HepG2 (cell line): Measurements from ENCODE around the gene THSD1. TPM values are rescaled to one million over a fixed set of nuclear protein-coding genes. Genes with fewer than 3 reads are reported as not detected.
"Not testable (repeated sequence)": the region's sequence is repeated elsewhere in the genome, so short reads cannot be mapped to it uniquely, and the experiment has no call there.

Experiments
- ATAC-seq: fragments of 200-7000 bp; cut with Tn5 transposase; 3 replicates; pipeline ENCODE4 v1.9.1; 2020; ENCODE audit warnings: mild to moderate bottlenecking, moderate library complexity
- BruUV-seq: library from RNA; stranded (reverse); fragments of 400-500 nt; replicated peaks from 2 replicates; lab custom pipeline; 2021; lab: Mats Ljungman, UMichigan
- CTCF ChIA-PET: fragments of 300-600 bp; formaldehyde crosslinking; extraction: SDS; loops from one replicate; lab custom pipeline; 2021; ENCODE audit warnings: low total read pairs, inconsistent platforms, low intra/inter-chr PET ratio; lab: Yijun Ruan, JAX
- POLR2A ChIA-PET: fragments of 350-600 bp; sonication (Branson Sonifier 250); formaldehyde crosslinking; loops from one replicate; lab custom pipeline; 2020; ENCODE audit warnings: antibody characterized with exemption, inconsistent platforms; lab: Yijun Ruan, JAX
- DNase-seq: peaks from one replicate; pipeline ENCODE4 v3.0.0-alpha.2; 2015; ENCODE audit warnings: low spot score
- FAIRE-seq: peaks from 3 replicates; lab custom pipeline; 2011; peaks lifted over from hg19 to GRCh38; lab: Jason Lieb, UNC
- H2AFZ ChIP-seq: one replicate; pipeline ENCODE4 v1.6.1; 2011; ENCODE audit warnings: low read length, inconsistent platforms
- H3K27ac ChIP-seq: fragments of 300-600 bp; 3 replicates; pipeline ENCODE4 v1.8.0; 2011; ENCODE audit warnings: mixed run types, mild to moderate bottlenecking, mixed read lengths, low read length, inconsistent platforms; ENCODE audit not compliant: insufficient read depth; ENCODE audit errors: extremely low read length
- H3K27me3 ChIP-seq, 2 experiments: fragments of 200-600 bp in 1 of 2; 2 replicates in 1 of 2; 3 replicates in 1 of 2; pipeline versions ENCODE4 v1.6.0 to v1.8.0; 2011; ENCODE audit warnings: low read length in 2 of 2, mild to moderate bottlenecking in 2 of 2, moderate library complexity in 2 of 2, inconsistent platforms in 1 of 2; ENCODE audit not compliant: insufficient read depth in 2 of 2, control insufficient read depth in 1 of 2
- H3K36me3 ChIP-seq, 2 experiments: fragments of 200-600 bp in 1 of 2; replicated peaks in 1 of 2; 2 replicates in 1 of 2; 3 replicates in 1 of 2; pipeline versions ENCODE4 v1.5.1 to v1.8.0; 2011; ENCODE audit warnings: low read length in 2 of 2, inconsistent platforms in 1 of 2; ENCODE audit not compliant: insufficient read depth in 2 of 2, control insufficient read depth in 1 of 2
- H3K4me1 ChIP-seq: 2 replicates; pipeline ENCODE4 v1.5.1; 2012; ENCODE audit warnings: low read length, inconsistent platforms; ENCODE audit not compliant: insufficient read depth
- H3K4me2 ChIP-seq: 2 replicates; pipeline ENCODE4 v1.6.0; 2011; ENCODE audit warnings: low read depth, low read length, inconsistent platforms
- H3K4me3 ChIP-seq, 3 experiments: fragments of 200-600 bp in 1 of 3; sonication (generic), shearing (Covaris generic) in 1 of 3; replicated peaks in 1 of 3; 2 replicates each; pipeline ENCODE4 v1.5.1; 2011 to 2016; ENCODE audit warnings: low read length in 3 of 3, inconsistent platforms in 2 of 3, low read depth in 2 of 3, mild to moderate bottlenecking in 2 of 3, control low read depth in 1 of 3, mixed read lengths in 1 of 3; ENCODE audit not compliant: insufficient read depth in 1 of 3
- H3K79me2 ChIP-seq: one replicate; pipeline ENCODE4 v1.6.1; 2011; ENCODE audit warnings: low read length, inconsistent platforms; ENCODE audit not compliant: insufficient read depth
- H3K9ac ChIP-seq: 2 replicates; pipeline ENCODE4 v1.6.0; 2011; ENCODE audit warnings: mild to moderate bottlenecking, low read depth, low read length, inconsistent platforms; ENCODE audit not compliant: insufficient read depth
- H3K9me3 ChIP-seq: 2 replicates; pipeline ENCODE4 v1.5.1; 2012; ENCODE audit warnings: mild to moderate bottlenecking, low read length
- H4K20me1 ChIP-seq: 2 replicates; pipeline ENCODE4 v1.6.0; 2011; ENCODE audit warnings: inconsistent platforms, mild to moderate bottlenecking, low read length, moderate library complexity; ENCODE audit not compliant: insufficient read depth
- ARID5B ChIP-seq: IDR thresholded peaks from 2 replicates; pipeline ENCODE4 v1.4.0; 2020; ENCODE audit warnings: mild to moderate bottlenecking, missing genetic modification reagents
- TCF7 ChIP-seq: sonication (generic); IDR thresholded peaks from 2 replicates; pipeline ENCODE4 v1.6.1; 2016; ENCODE audit warnings: antibody characterized with exemption, low read depth
- ZGPAT ChIP-seq: IDR thresholded peaks from 2 replicates; pipeline ENCODE4 v1.6.1; 2016; ENCODE audit warnings: mild to moderate bottlenecking
- WGBS: methylation state at CpG from one replicate; pipeline ENCODE4 v1.1.6; 2017; ENCODE audit warnings: low lambda C conversion rate; 5-methylcytosine and 5-hydroxymethylcytosine counted together
- in situ Hi-C: cut with HindIII; loops from 2 replicates; pipeline ENCODE4 v1.10.0; 2017; ENCODE audit warnings: low pct_unique_long_range_greater_than_20kb; ENCODE audit not compliant: extremely low pct_ligation_motif_present
- intact Hi-C: fragments of 100-400 bp; cut with micrococcal nuclease; formaldehyde crosslinking; loops from one replicate; pipeline ENCODE4 v1.10.0; 2022; ENCODE audit not compliant: unreplicated experiment
- polyA plus RNA-seq, 8 experiments: library from polyadenylated mRNA; depleted of rRNA in 3 of 8; stranded (reverse) in 7 of 8; unstranded in 1 of 8; fragments of >200 nt; fragmentation: Illumina TruSeq in 4 of 8; extraction: Trizol in 4 of 8; gene quantifications; 2 replicates each; pipeline versions ENCODE4 v1.2.1 to v1.2.3, GENCODE V29; 2011 to 2016; ENCODE audit warnings: low read depth in 4 of 8, missing spikeins in 1 of 8, mixed read lengths in 1 of 8; ENCODE audit not compliant: insufficient read depth in 1 of 8
- total RNA-seq, 5 experiments: library from RNA; depleted of rRNA; stranded (reverse); fragments of >200 nt; fragmentation: Illumina TruSeq; extraction: Trizol; gene quantifications; 2 replicates each; pipeline ENCODE4 v1.2.3, GENCODE V29; 2016; ENCODE audit warnings: low read depth in 1 of 5

Gene THSD1
- total and polyA plus RNA-seq, 2 of the 13 experiments (the other 11 are each of a cell fraction or from before 2014, with no cell fraction given), result 0.11 to 0.15 TPM

GRCh38 chr13:52337828-52338455, 68.0 kb downstream of the THSD1 start (continued):
- peak; percentile 55 for TF ChIP-seq ARID5B (CRISPR knock-in tag)
- TF ChIP-seq ZGPAT (CRISPR knock-in tag), result peak; percentile 37; the same call in 1 of the 2 replicates
- TF ChIP-seq TCF7, result 0 out of 2 replicates have a peak, but pooled peaks have one; percentile 9

- H3K4me2 ChIP-seq, in situ Hi-C loops, H3K27ac ChIP-seq, DNase-seq, ATAC-seq, intact Hi-C loops, H3K4me3 ChIP-seq, H3K79me2 ChIP-seq, H3K9me3 ChIP-seq, CTCF ChIA-PET, H3K27me3 ChIP-seq, H2AFZ ChIP-seq, H3K9ac ChIP-seq, H3K36me3 ChIP-seq, POLR2A ChIA-PET, FAIRE-seq, BruUV-seq, H4K20me1 ChIP-seq: not testable (repeated sequence)
- H3K4me1 ChIP-seq, result peaks cover 17% of the 10 kb centered on the region
- WGBS, result no CpG with 5 or more reads among the region's 22 CpGs
Measured at GRCh38 chr13:52334107-52334506, 71.9 kb downstream of the THSD1 start.

- DNase-seq, CTCF ChIA-PET, ATAC-seq, FAIRE-seq, BruUV-seq, H3K4me1 ChIP-seq, H3K9ac ChIP-seq, H3K4me3 ChIP-seq, H3K79me2 ChIP-seq, POLR2A ChIA-PET, intact Hi-C loops, H2AFZ ChIP-seq, H3K9me3 ChIP-seq, H3K27me3 ChIP-seq, H3K36me3 ChIP-seq, H4K20me1 ChIP-seq, in situ Hi-C loops, H3K27ac ChIP-seq, H3K4me2 ChIP-seq: not testable (repeated sequence)
- 64% methylated on average over 3 of the region's 6 CpGs for WGBS
Measured at GRCh38 chr13:52331844-52332243, 74.1 kb downstream of the THSD1 start.
